Measurements from ENCODE around the gene LRP11.
A peak's percentile ranks its signal among the peaks of the same experiment; 100 is the strongest.

The LRP11 gene

DNA sequence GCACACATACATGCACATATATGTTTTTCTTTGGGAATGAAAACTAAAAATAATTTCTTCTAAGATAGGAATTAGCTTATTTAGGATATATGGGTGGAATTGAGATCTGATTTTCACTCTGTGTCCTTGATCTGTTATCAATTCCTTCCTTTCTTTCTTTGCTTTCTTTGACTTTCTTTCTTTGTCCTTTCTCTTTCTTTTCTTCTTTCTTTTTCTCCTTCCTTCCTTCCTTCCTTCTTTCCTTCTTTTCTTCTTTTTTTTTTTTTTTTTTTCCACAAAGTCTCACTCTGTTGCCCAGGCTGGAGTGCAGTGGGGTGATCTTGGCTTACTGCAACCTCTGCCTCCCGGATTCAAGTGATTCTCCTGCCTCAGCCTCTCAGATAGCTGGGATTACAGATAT, 86.5 kb downstream of the LRP11 start:
- DNase-seq: no peak

- DNase-seq: peak in 1 of 5 experiments; percentile 13
These were observed 92.2 kb downstream of the LRP11 start for GRCh38 chr6:149771925-149772324.

GRCh38 chr6:149771185-149771584, 93.0 kb downstream of the LRP11 start:
- DNase-seq: no peak

DNA sequence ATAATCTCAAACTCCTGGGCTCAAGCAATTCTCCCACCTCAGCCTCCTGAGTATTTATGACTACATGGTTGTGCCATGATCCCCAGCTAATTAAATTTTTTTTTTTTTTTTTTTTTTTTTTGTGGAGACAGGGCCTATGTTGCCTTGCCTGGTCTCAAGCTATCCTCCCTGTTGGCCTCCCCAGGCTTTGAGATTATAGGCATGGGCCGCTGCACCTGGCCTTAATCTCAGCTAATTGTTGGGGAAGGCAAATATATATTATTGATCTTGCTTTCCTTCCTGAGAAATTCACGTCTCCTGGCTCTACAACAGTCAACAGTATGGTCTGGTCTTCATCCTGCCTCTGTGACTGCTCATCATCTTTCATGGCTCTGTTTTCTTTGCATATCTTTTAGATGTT, 94.5 kb downstream of the LRP11 start:
- DNase-seq: no peak

All from T-helper 2 cell (primary cell).